ENCODE measurements around the gene LHX5. TPM values are rescaled to one million over a fixed set of nuclear protein-coding genes. Genes with fewer than 3 reads are reported as not detected.

Gene LHX5
- total and polyA plus RNA-seq, 2 experiments from 2014 or later = not detected

- no peak for DNase-seq (ENCODE audit: low read depth in 1 of 2, low spot score in 1 of 2)
- no peaks in the 10 kb centered on the region for H3K36me3 ChIP-seq
- H3K9me3 ChIP-seq (ENCODE audit: low read depth) = no peaks in the 10 kb centered on the region
- H3K27ac ChIP-seq = no peak overlapping the region
- no peak overlapping the region for H3K4me3 ChIP-seq
- H3K4me1 ChIP-seq (ENCODE audit: low read depth) = peaks cover 7% of the 10 kb centered on the region
- peaks cover 100% of the 10 kb centered on the region for H3K27me3 ChIP-seq
- TF ChIP-seq CTCF (IDR thresholded peaks at IDR 0.05; ENCODE audit: low read depth, low read length) = no peak
Measured at GRCh38 chr12:113473400-113473799, 1.7 kb upstream of the LHX5 start.

GRCh38 chr12:113472191-113473121, 785 bp upstream of the LHX5 start:
- Histone ChIP-seq H3K4me3 (no peak overlapping the region), H3K36me3 (no peaks in the 10 kb centered on the region), H3K27me3 (peaks cover 100% of the 10 kb centered on the region), H3K4me1 (ENCODE audit: low read depth) (peaks cover 7% of the 10 kb centered on the region), H3K27ac (no peak overlapping the region), H3K9me3 (ENCODE audit: low read depth) (no peaks in the 10 kb centered on the region)
- no peak for TF ChIP-seq CTCF (IDR thresholded peaks at IDR 0.05; ENCODE audit: low read depth, low read length)
- DNase-seq (ENCODE audit: low read depth in 1 of 2, low spot score in 1 of 2) = peak in 1 of 2 donors; percentile 14

- Histone ChIP-seq H3K27me3 (peaks cover 100% of the 10 kb centered on the region), H3K4me3 (no peak overlapping the region), H3K4me1 (ENCODE audit: low read depth) (peaks cover 4% of the 10 kb centered on the region), H3K36me3 (no peaks in the 10 kb centered on the region), H3K9me3 (ENCODE audit: low read depth) (no peaks in the 10 kb centered on the region), H3K27ac (no peak overlapping the region)
- no peak for TF ChIP-seq CTCF (IDR thresholded peaks at IDR 0.05; ENCODE audit: low read depth, low read length)
- DNase-seq (ENCODE audit: low read depth in 1 of 2, low spot score in 1 of 2) = no peak
Measured at GRCh38 chr12:113470871-113471618, 626 bp downstream of the LHX5 start.

GRCh38 chr12:113469949-113470743, 1.5 kb downstream of the LHX5 start:
- Histone ChIP-seq H3K27ac (no peak overlapping the region), H3K36me3 (no peaks in the 10 kb centered on the region), H3K27me3 (peaks cover 100% of the 10 kb centered on the region), H3K9me3 (ENCODE audit: low read depth) (no peaks in the 10 kb centered on the region), H3K4me1 (ENCODE audit: low read depth) (no peaks in the 10 kb centered on the region), H3K4me3 (no peak overlapping the region)
- no peak for TF ChIP-seq CTCF (IDR thresholded peaks at IDR 0.05; ENCODE audit: low read depth, low read length)
- no peak for DNase-seq (ENCODE audit: low read depth in 1 of 2, low spot score in 1 of 2)

- no peaks in the 10 kb centered on the region for H3K4me1 ChIP-seq (ENCODE audit: low read depth)
- no peak for DNase-seq (ENCODE audit: low read depth in 1 of 2, low spot score in 1 of 2)
- no peaks in the 10 kb centered on the region for H3K9me3 ChIP-seq (ENCODE audit: low read depth)
- TF ChIP-seq CTCF (IDR thresholded peaks at IDR 0.05; ENCODE audit: low read depth, low read length) = no peak
- peaks cover 100% of the 10 kb centered on the region for H3K27me3 ChIP-seq
- no peak overlapping the region for H3K4me3 ChIP-seq
- H3K36me3 ChIP-seq = no peaks in the 10 kb centered on the region
- no peak overlapping the region for H3K27ac ChIP-seq
Measured at GRCh38 chr12:113469224-113469948, 2.3 kb downstream of the LHX5 start.
